GM12878 (cell line): Measurements from ENCODE around the gene NT5C. TPM values are rescaled to one million over a fixed set of nuclear protein-coding genes. Genes with fewer than 3 reads are reported as not detected.

ENCODE experiments used
- BHLHE40 ChIP-seq, 2 experiments: fragments of 450-650 bp in 1 of 2; IDR thresholded peaks; 2 replicates each; pipeline ENCODE4 v1.6.1; 2011 to 2017; ENCODE audit warnings: low read depth in 2 of 2, borderline replicate concordance in 1 of 2, improper control_type of control experiment in 1 of 2, low read length in 1 of 2, mild to moderate bottlenecking in 1 of 2
- BMI1 ChIP-seq: fragments of 450-650 bp; IDR thresholded peaks from 2 replicates; pipeline ENCODE4 v1.6.1; 2016; ENCODE audit warnings: mild to moderate bottlenecking, moderate library complexity, borderline replicate concordance
- CBX5 ChIP-seq: sonication (generic); IDR thresholded peaks from 2 replicates; pipeline ENCODE4 v1.6.1; 2016; ENCODE audit warnings: low read depth, moderate library complexity, mild to moderate bottlenecking, inconsistent platforms
- CREB1 ChIP-seq: IDR thresholded peaks from 2 replicates; pipeline ENCODE4 v1.6.1; 2012; ENCODE audit warnings: low read depth, mild to moderate bottlenecking, inconsistent platforms
- CREM ChIP-seq: IDR thresholded peaks from 2 replicates; pipeline ENCODE4 v1.6.1; 2014; ENCODE audit warnings: antibody characterized with exemption, low read depth
- EED ChIP-seq: sonication (generic); IDR thresholded peaks from 2 replicates; pipeline ENCODE4 v1.6.1; 2016; ENCODE audit warnings: antibody characterized with exemption, low read depth
- EGR1 ChIP-seq, 2 experiments: IDR thresholded peaks; 1 replicate in 1 of 2; 2 replicates in 1 of 2; pipeline ENCODE4 v1.6.1; 2011 to 2012; ENCODE audit warnings: low read depth in 2 of 2, low read length in 2 of 2, borderline replicate concordance in 1 of 2, mild to moderate bottlenecking in 1 of 2, moderate library complexity in 1 of 2
- HDAC2 ChIP-seq: fragments of 200-600 bp; sonication (generic); IDR thresholded peaks from 2 replicates; pipeline ENCODE4 v1.6.1; 2017
- JUNB ChIP-seq: IDR thresholded peaks from 2 replicates; pipeline ENCODE4 v1.6.1; 2016; ENCODE audit warnings: antibody characterized with exemption, mild to moderate bottlenecking
- MTA2 ChIP-seq: fragments of 450-650 bp; IDR thresholded peaks from 2 replicates; pipeline ENCODE4 v1.6.1; 2016; ENCODE audit warnings: low read depth, mild to moderate bottlenecking, moderate library complexity
- NR2C1 ChIP-seq: fragments of 450-650 bp; IDR thresholded peaks from 2 replicates; pipeline ENCODE4 v1.6.1; 2017; ENCODE audit warnings: antibody characterized with exemption, mild to moderate bottlenecking, moderate library complexity
- RAD21 ChIP-seq: IDR thresholded peaks from 2 replicates; pipeline ENCODE4 v1.6.1; 2011; ENCODE audit warnings: mild to moderate bottlenecking, low read depth, low read length, moderate library complexity; ENCODE audit not compliant: insufficient read depth
- SMARCA5 ChIP-seq: fragments of 450-650 bp; IDR thresholded peaks from 2 replicates; pipeline ENCODE4 v1.6.1; 2017; ENCODE audit warnings: mild to moderate bottlenecking
- SMC3 ChIP-seq: IDR thresholded peaks from 2 replicates; pipeline ENCODE4 v1.6.1; 2011; ENCODE audit warnings: low read length, improper control_type of control experiment, borderline replicate concordance
- SREBF1 ChIP-seq: IDR thresholded peaks from 2 replicates; pipeline ENCODE4 v1.6.1; 2012; ENCODE audit warnings: mild to moderate bottlenecking, low read length
- ZNF207 ChIP-seq: fragments of 450-650 bp; IDR thresholded peaks from 2 replicates; pipeline ENCODE4 v1.6.1; 2014; ENCODE audit warnings: antibody characterized with exemption, mild to moderate bottlenecking, borderline replicate concordance
- polyA plus RNA-seq, 11 experiments: library from polyadenylated mRNA; depleted of rRNA in 4 of 11; unstranded in 6 of 11; stranded (reverse) in 5 of 11; fragments of >200 nt; fragmentation: Nextera tagmentation in 4 of 11; fragmentation: Illumina TruSeq in 1 of 11; extraction: Ambion mirVana in 4 of 11; extraction: Trizol in 1 of 11; gene quantifications; 1 replicate in 1 of 11; 2 replicates in 10 of 11; pipeline versions ENCODE4 v1.2.1 to v1.2.3, GENCODE V29; 2011 to 2016; ENCODE audit warnings: inconsistent platforms in 2 of 11, missing spikeins in 2 of 11, low read depth in 1 of 11
- total RNA-seq, 4 experiments: library from RNA; depleted of rRNA in 3 of 4; stranded (reverse); fragments of >200 nt in 3 of 4; fragmentation: Illumina TruSeq in 1 of 4; extraction: Trizol in 1 of 4; gene quantifications; 2 replicates each; pipeline versions ENCODE4 v1.2.1 to v1.2.3, GENCODE V29; 2013 to 2021
- TF ChIP-seq, protein P1 (sequence below): fragments of 450-650 bp; formaldehyde crosslinking; IDR thresholded peaks from 2 replicates; pipeline ENCODE4 v1.4.0; 2020; ENCODE audit warnings: mild to moderate bottlenecking, moderate library complexity
- TF ChIP-seq, protein P2 (sequence below): fragments of 450-650 bp; IDR thresholded peaks from 2 replicates; pipeline ENCODE4 v1.6.1; 2017; ENCODE audit warnings: mild to moderate bottlenecking
- TF ChIP-seq, protein P3 (sequence below), 3 experiments: IDR thresholded peaks in 2 of 3; conservative IDR thresholded peaks in 1 of 3; 2 replicates each; pipeline ENCODE4 v1.5.1; 2011; ENCODE audit warnings: low read depth in 3 of 3, low read length in 3 of 3, mild to moderate bottlenecking in 3 of 3, control low read depth in 2 of 3, moderate library complexity in 2 of 3, inconsistent platforms in 1 of 3, mixed read lengths in 1 of 3; ENCODE audit not compliant: control insufficient read depth in 2 of 3, insufficient read depth in 1 of 3; ENCODE audit errors: extremely low read depth in 1 of 3
- TF ChIP-seq, protein P4 (sequence below): fragments of 450-650 bp; IDR thresholded peaks from 2 replicates; pipeline ENCODE4 v1.6.1; 2018; ENCODE audit warnings: mild to moderate bottlenecking, low read depth, moderate library complexity; ENCODE audit not compliant: partially characterized antibody

Gene NT5C
- total and polyA plus RNA-seq, 10 of the 15 experiments (the other 5 are each of a cell fraction or from before 2014, with no cell fraction given) = 3.7 to 158 (median 63.9) TPM

DNA sequence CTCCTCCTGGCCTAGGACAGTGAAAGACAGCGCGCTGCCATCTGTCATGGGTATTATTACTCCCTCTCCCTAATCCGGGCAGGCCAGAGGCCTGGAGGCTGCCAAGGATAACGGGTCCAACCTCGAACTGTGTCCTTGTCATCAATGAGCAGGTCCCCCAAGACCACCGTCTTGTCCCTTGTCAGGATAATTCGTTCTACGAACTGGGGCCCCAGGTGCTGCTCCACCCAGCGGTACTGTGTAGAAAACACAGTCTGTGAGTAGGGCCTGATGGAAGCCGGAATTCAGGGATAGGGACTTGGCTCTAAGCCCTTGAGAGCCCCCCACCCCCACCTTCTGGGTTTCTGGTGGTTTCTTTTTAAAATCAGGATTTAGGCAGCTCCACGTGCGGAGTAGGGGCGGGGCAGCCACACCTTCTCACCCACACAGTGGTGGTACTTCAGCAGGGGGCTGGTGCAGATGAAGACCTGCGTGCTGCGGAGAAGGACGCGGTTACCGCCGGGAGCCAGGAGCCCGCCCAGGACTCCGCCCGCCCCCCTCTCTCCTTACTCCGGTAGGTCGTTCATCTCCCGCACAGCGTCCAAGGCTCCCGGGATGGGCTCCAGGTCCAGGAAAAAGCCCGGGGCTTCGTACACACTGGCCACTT, 787 bp downstream of the NT5C start (continued):
- TF ChIP-seq, protein P1, sequence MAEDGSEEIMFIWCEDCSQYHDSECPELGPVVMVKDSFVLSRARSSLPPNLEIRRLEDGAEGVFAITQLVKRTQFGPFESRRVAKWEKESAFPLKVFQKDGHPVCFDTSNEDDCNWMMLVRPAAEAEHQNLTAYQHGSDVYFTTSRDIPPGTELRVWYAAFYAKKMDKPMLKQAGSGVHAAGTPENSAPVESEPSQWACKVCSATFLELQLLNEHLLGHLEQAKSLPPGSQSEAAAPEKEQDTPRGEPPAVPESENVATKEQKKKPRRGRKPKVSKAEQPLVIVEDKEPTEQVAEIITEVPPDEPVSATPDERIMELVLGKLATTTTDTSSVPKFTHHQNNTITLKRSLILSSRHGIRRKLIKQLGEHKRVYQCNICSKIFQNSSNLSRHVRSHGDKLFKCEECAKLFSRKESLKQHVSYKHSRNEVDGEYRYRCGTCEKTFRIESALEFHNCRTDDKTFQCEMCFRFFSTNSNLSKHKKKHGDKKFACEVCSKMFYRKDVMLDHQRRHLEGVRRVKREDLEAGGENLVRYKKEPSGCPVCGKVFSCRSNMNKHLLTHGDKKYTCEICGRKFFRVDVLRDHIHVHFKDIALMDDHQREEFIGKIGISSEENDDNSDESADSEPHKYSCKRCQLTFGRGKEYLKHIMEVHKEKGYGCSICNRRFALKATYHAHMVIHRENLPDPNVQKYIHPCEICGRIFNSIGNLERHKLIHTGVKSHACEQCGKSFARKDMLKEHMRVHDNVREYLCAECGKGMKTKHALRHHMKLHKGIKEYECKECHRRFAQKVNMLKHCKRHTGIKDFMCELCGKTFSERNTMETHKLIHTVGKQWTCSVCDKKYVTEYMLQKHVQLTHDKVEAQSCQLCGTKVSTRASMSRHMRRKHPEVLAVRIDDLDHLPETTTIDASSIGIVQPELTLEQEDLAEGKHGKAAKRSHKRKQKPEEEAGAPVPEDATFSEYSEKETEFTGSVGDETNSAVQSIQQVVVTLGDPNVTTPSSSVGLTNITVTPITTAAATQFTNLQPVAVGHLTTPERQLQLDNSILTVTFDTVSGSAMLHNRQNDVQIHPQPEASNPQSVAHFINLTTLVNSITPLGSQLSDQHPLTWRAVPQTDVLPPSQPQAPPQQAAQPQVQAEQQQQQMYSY (CRISPR knock-in tag) = no peak
- no peak for TF ChIP-seq SREBF1
- TF ChIP-seq, protein P2, sequence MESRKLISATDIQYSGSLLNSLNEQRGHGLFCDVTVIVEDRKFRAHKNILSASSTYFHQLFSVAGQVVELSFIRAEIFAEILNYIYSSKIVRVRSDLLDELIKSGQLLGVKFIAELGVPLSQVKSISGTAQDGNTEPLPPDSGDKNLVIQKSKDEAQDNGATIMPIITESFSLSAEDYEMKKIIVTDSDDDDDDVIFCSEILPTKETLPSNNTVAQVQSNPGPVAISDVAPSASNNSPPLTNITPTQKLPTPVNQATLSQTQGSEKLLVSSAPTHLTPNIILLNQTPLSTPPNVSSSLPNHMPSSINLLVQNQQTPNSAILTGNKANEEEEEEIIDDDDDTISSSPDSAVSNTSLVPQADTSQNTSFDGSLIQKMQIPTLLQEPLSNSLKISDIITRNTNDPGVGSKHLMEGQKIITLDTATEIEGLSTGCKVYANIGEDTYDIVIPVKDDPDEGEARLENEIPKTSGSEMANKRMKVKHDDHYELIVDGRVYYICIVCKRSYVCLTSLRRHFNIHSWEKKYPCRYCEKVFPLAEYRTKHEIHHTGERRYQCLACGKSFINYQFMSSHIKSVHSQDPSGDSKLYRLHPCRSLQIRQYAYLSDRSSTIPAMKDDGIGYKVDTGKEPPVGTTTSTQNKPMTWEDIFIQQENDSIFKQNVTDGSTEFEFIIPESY = no peak
- no peak for TF ChIP-seq CBX5
- no peak for TF ChIP-seq MTA2
- no peak for TF ChIP-seq HDAC2
- TF ChIP-seq ZNF207 = no peak
- TF ChIP-seq, protein P3, sequence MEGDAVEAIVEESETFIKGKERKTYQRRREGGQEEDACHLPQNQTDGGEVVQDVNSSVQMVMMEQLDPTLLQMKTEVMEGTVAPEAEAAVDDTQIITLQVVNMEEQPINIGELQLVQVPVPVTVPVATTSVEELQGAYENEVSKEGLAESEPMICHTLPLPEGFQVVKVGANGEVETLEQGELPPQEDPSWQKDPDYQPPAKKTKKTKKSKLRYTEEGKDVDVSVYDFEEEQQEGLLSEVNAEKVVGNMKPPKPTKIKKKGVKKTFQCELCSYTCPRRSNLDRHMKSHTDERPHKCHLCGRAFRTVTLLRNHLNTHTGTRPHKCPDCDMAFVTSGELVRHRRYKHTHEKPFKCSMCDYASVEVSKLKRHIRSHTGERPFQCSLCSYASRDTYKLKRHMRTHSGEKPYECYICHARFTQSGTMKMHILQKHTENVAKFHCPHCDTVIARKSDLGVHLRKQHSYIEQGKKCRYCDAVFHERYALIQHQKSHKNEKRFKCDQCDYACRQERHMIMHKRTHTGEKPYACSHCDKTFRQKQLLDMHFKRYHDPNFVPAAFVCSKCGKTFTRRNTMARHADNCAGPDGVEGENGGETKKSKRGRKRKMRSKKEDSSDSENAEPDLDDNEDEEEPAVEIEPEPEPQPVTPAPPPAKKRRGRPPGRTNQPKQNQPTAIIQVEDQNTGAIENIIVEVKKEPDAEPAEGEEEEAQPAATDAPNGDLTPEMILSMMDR (IDR thresholded peaks at IDR 0.05 in 2 of 3, conservative IDR thresholded peaks at IDR 0.05 in 1 of 3; ENCODE audit: control insufficient read depth in 2 of 3, extremely low read depth in 1 of 3, insufficient read depth in 1 of 3, low read depth in 3 of 3, low read length in 3 of 3) = peak; percentile 55 to 69 (median 59)
- TF ChIP-seq EGR1 (IDR thresholded peaks at IDR 0.05; ENCODE audit: borderline replicate concordance in 1 of 2, low read depth in 2 of 2, low read length in 2 of 2) = 0 out of 3 replicates have a peak, but pooled peaks of 1 of the 2 experiments have one; percentile 9
- TF ChIP-seq CREM = 0 out of 2 replicates have a peak, but pooled peaks have one; percentile 9
- no peak for TF ChIP-seq BMI1
- TF ChIP-seq RAD21 = peak; percentile 29; the same call in 1 of the 2 replicates
- TF ChIP-seq, protein P4, sequence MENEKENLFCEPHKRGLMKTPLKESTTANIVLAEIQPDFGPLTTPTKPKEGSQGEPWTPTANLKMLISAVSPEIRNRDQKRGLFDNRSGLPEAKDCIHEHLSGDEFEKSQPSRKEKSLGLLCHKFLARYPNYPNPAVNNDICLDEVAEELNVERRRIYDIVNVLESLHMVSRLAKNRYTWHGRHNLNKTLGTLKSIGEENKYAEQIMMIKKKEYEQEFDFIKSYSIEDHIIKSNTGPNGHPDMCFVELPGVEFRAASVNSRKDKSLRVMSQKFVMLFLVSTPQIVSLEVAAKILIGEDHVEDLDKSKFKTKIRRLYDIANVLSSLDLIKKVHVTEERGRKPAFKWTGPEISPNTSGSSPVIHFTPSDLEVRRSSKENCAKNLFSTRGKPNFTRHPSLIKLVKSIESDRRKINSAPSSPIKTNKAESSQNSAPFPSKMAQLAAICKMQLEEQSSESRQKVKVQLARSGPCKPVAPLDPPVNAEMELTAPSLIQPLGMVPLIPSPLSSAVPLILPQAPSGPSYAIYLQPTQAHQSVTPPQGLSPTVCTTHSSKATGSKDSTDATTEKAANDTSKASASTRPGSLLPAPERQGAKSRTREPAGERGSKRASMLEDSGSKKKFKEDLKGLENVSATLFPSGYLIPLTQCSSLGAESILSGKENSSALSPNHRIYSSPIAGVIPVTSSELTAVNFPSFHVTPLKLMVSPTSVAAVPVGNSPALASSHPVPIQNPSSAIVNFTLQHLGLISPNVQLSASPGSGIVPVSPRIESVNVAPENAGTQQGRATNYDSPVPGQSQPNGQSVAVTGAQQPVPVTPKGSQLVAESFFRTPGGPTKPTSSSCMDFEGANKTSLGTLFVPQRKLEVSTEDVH = no peak
- TF ChIP-seq SMC3 = peak; percentile 32; the same call in 1 of the 2 replicates
- TF ChIP-seq BHLHE40 (IDR thresholded peaks at IDR 0.05; ENCODE audit: borderline replicate concordance in 1 of 2, low read depth in 2 of 2, low read length in 1 of 2) = peak in 1 of 2 experiments; percentile 5; a peak in 1 of 4 replicates
- TF ChIP-seq CREB1 = 0 out of 2 replicates have a peak, but pooled peaks have one; percentile 9
- no peak for TF ChIP-seq NR2C1
- peak; percentile 20; the same call in 1 of the 2 replicates for TF ChIP-seq EED
- TF ChIP-seq JUNB = no peak
- peak; percentile 49; the same call in 1 of the 2 replicates for TF ChIP-seq SMARCA5
